Smooth muscle cell (in vitro differentiated cells): ENCODE results near the gene P2RY2. TPM values are rescaled to one million over a fixed set of nuclear protein-coding genes. Genes with fewer than 3 reads are reported as not detected.

Experiments used
- DNase-seq: peaks from one replicate; lab custom pipeline; 2025; ENCODE audit not compliant: unreplicated experiment; lab: John Stamatoyannopoulos, UW
- H2AFZ ChIP-seq: fragments of 200-600 bp; sonication (generic); 2 replicates; pipeline ENCODE4 v1.6.0; 2016; ENCODE audit warnings: antibody characterized with exemption, low read depth, mild to moderate bottlenecking
- H3F3A ChIP-seq: fragments of 200-600 bp; sonication (generic); 2 replicates; pipeline ENCODE4 v1.6.0; 2017; ENCODE audit warnings: antibody characterized with exemption, low read depth
- H3K27ac ChIP-seq: fragments of 200-600 bp; sonication (generic); 2 replicates; pipeline ENCODE4 v1.5.1; 2016; ENCODE audit warnings: low read depth, mild to moderate bottlenecking
- H3K27me3 ChIP-seq: fragments of 200-600 bp; sonication (generic); 2 replicates; pipeline ENCODE4 v1.6.1; 2016; ENCODE audit warnings: low read depth, mild to moderate bottlenecking
- H3K36me3 ChIP-seq: fragments of 200-600 bp; sonication (generic); 2 replicates; pipeline ENCODE4 v1.5.1; 2016; ENCODE audit warnings: low read depth
- H3K4me1 ChIP-seq: fragments of 200-600 bp; sonication (generic); 2 replicates; pipeline ENCODE4 v1.5.1; 2016; ENCODE audit warnings: low read depth
- H3K4me2 ChIP-seq: fragments of 200-600 bp; sonication (generic); 2 replicates; pipeline ENCODE4 v1.6.0; 2016; ENCODE audit warnings: mild to moderate bottlenecking
- H3K4me3 ChIP-seq: fragments of 200-600 bp; sonication (generic); 2 replicates; pipeline ENCODE4 v1.5.1; 2016; ENCODE audit warnings: mild to moderate bottlenecking
- H3K79me2 ChIP-seq: fragments of 200-600 bp; sonication (generic); 2 replicates; pipeline ENCODE4 v1.6.0; 2016; ENCODE audit warnings: low read depth, mild to moderate bottlenecking
- H3K9ac ChIP-seq: fragments of 200-600 bp; sonication (generic); 2 replicates; pipeline ENCODE4 v1.6.0; 2016; ENCODE audit warnings: low read depth
- H3K9me3 ChIP-seq: fragments of 200-600 bp; sonication (generic); replicated peaks from 2 replicates; pipeline ENCODE4 v1.5.1; 2016; ENCODE audit warnings: low read depth
- H4K20me1 ChIP-seq: fragments of 200-600 bp; sonication (generic); 2 replicates; pipeline ENCODE4 v1.6.0; 2016; ENCODE audit warnings: low read depth
- WGBS: methylation state at CpG from one replicate; pipeline ENCODE4 v1.1.7; 2016; ENCODE audit warnings: low lambda C conversion rate; 5-methylcytosine and 5-hydroxymethylcytosine counted together
- polyA plus RNA-seq: library from polyadenylated mRNA; unstranded; fragments of >200 nt; fragmentation: Nextera tagmentation; extraction: Ambion mirVana; gene quantifications from 2 replicates; pipeline ENCODE4 v1.2.1, GENCODE V29; 2016
- total RNA-seq: library from RNA; depleted of rRNA; stranded (reverse); fragments of >200 nt; gene quantifications from 2 replicates; pipeline ENCODE4 v1.2.3, GENCODE V29; 2014
- TF ChIP-seq, protein P1 (sequence below): fragments of 200-600 bp; sonication (generic); IDR thresholded peaks from 2 replicates; pipeline ENCODE4 v1.5.1; 2017; ENCODE audit warnings: borderline replicate concordance, mild to moderate bottlenecking, antibody characterized with exemption; ENCODE audit not compliant: insufficient read depth, poor library complexity, severe bottlenecking

The P2RY2 gene
- total and polyA plus RNA-seq, 2 experiments from 2014 or later, result 5.8 TPM; not detected in 1

DNA sequence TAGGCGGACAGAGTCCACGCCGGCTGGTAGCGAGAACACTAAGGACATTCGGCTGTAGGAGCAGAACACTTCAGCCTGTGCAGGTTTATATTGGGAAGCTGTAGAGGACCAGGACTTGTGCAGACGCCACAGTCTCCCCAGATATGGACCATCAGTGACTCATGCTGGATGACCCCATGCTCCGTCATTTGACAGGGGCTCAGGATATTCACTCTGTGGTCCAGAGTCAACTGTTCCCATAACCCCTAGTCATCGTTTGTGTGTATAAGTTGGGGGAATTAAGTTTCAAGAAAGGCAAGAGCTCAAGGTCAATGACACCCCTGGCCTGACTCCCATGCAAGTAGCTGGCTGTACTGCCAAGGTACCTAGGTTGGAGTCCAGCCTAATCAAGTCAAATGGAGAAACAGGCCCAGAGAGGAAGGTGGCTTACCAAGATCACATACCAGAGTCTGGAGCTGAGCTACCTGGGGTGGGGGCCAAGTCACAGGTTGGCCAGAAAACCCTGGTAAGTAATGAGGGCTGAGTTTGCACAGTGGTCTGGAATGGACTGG, 17.2 kb downstream of the P2RY2 start:
- Histone ChIP-seq H3K4me1 (no peaks in the 10 kb centered on the region), H3K9me3 (no peaks in the 10 kb centered on the region), H3F3A (no peaks in the 10 kb centered on the region), H3K27me3 (no peaks in the 10 kb centered on the region), H3K4me2 (no peak overlapping the region), H4K20me1 (no peaks in the 10 kb centered on the region), H2AFZ (no peak overlapping the region), H3K36me3 (no peaks in the 10 kb centered on the region), H3K27ac (no peak overlapping the region), H3K4me3 (no peak overlapping the region), H3K79me2 (no peaks in the 10 kb centered on the region), H3K9ac (no peak overlapping the region)
- WGBS, result 82% methylated on average over 8 of the region's 8 CpGs
- no peak for DNase-seq
- TF ChIP-seq, protein P1, sequence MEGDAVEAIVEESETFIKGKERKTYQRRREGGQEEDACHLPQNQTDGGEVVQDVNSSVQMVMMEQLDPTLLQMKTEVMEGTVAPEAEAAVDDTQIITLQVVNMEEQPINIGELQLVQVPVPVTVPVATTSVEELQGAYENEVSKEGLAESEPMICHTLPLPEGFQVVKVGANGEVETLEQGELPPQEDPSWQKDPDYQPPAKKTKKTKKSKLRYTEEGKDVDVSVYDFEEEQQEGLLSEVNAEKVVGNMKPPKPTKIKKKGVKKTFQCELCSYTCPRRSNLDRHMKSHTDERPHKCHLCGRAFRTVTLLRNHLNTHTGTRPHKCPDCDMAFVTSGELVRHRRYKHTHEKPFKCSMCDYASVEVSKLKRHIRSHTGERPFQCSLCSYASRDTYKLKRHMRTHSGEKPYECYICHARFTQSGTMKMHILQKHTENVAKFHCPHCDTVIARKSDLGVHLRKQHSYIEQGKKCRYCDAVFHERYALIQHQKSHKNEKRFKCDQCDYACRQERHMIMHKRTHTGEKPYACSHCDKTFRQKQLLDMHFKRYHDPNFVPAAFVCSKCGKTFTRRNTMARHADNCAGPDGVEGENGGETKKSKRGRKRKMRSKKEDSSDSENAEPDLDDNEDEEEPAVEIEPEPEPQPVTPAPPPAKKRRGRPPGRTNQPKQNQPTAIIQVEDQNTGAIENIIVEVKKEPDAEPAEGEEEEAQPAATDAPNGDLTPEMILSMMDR, result no peak

- DNase-seq, result no peak
- H4K20me1 ChIP-seq, result no peaks in the 10 kb centered on the region
- WGBS, result 94% methylated on average over 4 of the region's 4 CpGs
- TF ChIP-seq, protein P1, result no peak
- H3K79me2 ChIP-seq, result no peaks in the 10 kb centered on the region
- no peaks in the 10 kb centered on the region for H3F3A ChIP-seq
- no peak overlapping the region for H3K4me2 ChIP-seq
- no peaks in the 10 kb centered on the region for H3K36me3 ChIP-seq
- H3K9ac ChIP-seq, result no peak overlapping the region
- no peaks in the 10 kb centered on the region for H3K4me1 ChIP-seq
- H2AFZ ChIP-seq, result no peak overlapping the region
- H3K27me3 ChIP-seq, result no peaks in the 10 kb centered on the region
- no peaks in the 10 kb centered on the region for H3K9me3 ChIP-seq
- H3K27ac ChIP-seq, result no peak overlapping the region
- H3K4me3 ChIP-seq, result no peak overlapping the region
Observed at GRCh38 chr11:73236205-73236765, 18.2 kb downstream of the P2RY2 start.

DNA sequence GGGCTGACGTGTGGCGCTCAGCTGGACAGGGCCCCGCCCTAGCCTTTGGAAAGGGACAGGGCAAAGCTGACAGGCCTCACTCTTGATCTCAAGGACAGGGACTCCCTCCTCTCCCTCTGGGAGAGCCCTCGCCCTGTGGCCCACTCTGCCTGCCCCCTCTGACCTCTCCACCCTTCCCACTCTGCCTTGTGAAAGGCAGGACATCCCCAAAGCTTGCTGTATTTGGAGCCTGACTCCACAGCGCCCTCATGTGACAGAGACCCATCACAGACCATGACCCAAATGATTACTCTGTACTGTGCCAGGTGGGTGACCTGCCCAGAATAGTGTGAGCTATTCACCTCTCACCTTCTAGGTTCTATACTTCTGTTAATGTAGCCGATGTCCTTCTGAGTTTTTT, 18.8 kb downstream of the P2RY2 start:
- Histone ChIP-seq H3K4me3 (no peak overlapping the region), H3K9ac (no peak overlapping the region), H3K9me3 (no peaks in the 10 kb centered on the region), H3K4me1 (no peaks in the 10 kb centered on the region), H3K27ac (no peak overlapping the region), H3F3A (no peaks in the 10 kb centered on the region), H4K20me1 (no peaks in the 10 kb centered on the region), H3K4me2 (no peak overlapping the region), H3K27me3 (no peaks in the 10 kb centered on the region), H3K79me2 (no peaks in the 10 kb centered on the region), H3K36me3 (no peaks in the 10 kb centered on the region), H2AFZ (no peak overlapping the region)
- TF ChIP-seq, protein P1, result peak; percentile 44
- WGBS, result 59% methylated on average over 6 of the region's 6 CpGs
- no peak for DNase-seq
